HG02623 (cell line): ENCODE measurements around the gene SMTNL2.
"Not testable (repeated sequence)": the region's sequence is repeated elsewhere in the genome, so short reads cannot be mapped to it uniquely, and the experiment has no call there.

Source experiments
- ATAC-seq: cut with Tn5 transposase; IDR thresholded peaks from one replicate; pipeline ENCODE4 v1.9.1; 2021; ENCODE audit warnings: moderate library complexity; ENCODE audit not compliant: unreplicated experiment

SMTNL2 gene

GRCh38 chr17:4598776-4599504 is 14.6 kb downstream of the SMTNL2 start:
- ATAC-seq, result no peak

DNA sequence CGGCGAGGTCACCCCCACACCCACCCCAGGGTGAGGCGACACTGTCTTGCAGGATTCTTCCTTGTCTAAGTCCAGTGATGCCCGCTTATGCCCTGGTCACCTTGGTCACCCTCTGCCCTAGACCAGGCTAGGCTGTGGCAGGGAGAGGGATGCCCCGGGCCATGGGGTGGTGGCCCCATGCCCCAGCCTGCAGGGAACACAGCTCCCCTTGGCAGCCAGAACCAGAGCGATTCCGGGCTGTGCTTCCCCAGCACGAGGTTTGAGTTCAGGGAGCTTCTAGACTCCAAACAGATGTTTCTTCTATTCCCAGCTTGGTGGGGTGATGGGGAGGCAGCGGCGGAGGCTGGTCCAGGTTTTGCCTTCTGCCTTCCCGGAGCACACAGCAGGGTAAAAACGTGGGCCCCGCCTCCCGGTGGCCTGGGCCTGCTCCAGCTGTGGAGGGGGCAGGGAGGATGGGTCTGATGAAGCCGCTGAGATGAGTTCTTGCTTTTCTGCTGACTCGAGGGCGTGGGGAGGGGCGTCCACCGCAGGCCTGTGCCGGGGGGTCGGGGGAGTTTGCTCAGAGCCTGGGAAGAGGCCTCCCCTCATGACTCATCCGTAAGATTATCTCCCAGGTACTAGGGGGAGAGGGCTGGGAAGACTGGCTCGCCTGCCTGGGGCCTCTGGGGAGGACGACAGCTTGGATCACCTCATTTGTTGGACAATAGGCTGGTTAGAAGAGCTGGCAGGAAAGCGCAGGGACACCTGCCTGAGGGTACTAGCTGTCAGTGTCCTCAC is 15.4 kb downstream of the SMTNL2 start:
- ATAC-seq, result no peak

GRCh38 chr17:4600563-4600962 is 16.2 kb downstream of the SMTNL2 start:
- no peak for ATAC-seq

GRCh38 chr17:4601326-4601725 is 17.0 kb downstream of the SMTNL2 start:
- ATAC-seq, result no peak

DNA sequence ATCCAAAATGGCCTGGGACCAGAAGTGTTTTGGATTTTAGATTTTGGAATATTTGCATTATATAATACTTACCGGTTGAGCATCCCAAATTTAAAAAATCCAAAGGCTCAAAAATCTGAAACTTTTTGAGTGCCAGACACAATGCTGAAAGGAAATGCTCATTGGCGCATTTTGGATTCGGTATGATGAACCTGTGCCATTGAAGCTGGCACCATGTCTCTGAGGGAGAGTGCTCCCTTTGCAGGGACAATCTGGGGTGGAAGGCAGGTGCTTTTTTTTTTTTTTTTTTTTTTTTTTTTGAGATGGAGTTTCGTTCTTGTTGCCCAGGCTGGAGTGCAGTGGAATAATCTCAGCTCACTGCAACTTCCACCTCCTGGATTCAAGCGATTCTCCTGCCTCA is 17.7 kb downstream of the SMTNL2 start:
- no peak for ATAC-seq

- ATAC-seq, result no peak
Observed at GRCh38 chr17:4604111-4604644, 19.8 kb downstream of the SMTNL2 start.

DNA sequence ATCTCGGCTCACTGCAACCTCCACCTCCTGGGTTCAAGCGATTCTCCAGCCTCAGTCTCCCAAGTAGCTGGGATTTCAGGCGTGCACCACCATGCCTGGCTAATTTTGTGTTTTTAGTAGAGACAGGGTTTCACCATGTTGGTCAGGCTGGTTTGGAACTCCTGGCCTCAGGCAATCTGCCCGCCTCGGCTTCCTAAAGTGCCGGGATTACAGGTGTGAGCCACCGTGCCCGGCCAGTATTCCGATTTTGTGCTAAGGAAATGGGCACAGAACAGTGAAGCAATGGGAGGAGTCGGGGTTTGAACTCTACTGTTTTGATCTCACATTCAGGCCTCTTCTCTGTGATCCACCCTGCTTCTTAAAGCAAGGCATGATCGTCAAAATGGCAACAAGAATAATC is 20.4 kb downstream of the SMTNL2 start:
- ATAC-seq, result not testable (repeated sequence)

GRCh38 chr17:4605826-4606225 is 21.5 kb downstream of the SMTNL2 start:
- ATAC-seq, result no peak

GRCh38 chr17:4607261-4607741 is 23.0 kb downstream of the SMTNL2 start:
- ATAC-seq, result no peak

DNA sequence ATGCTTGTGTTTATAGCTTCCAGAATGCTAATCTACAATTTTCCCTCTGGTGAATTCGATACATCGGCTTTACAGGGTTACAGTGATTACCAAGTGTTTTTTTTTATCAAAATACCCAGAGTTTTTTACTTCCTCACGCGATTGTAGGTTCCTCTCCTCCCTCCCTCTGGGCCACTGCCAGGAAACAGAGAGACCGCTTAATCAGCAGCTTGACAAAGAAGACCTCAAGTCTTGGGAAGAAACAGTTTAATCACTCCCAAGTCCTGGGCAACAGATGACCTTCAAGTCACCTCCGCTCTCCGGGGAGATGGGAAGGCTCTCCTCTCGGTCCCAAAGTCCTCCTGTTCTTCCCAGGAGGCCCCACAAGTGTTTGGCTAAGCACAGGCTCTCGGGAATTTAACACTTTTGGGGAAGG is 23.5 kb downstream of the SMTNL2 start:
- ATAC-seq, result no peak

GRCh38 chr17:4609761-4610160 is 25.4 kb downstream of the SMTNL2 start:
- no peak for ATAC-seq

- no peak for ATAC-seq
Observed at GRCh38 chr17:4610162-4610561, 25.8 kb downstream of the SMTNL2 start.

DNA sequence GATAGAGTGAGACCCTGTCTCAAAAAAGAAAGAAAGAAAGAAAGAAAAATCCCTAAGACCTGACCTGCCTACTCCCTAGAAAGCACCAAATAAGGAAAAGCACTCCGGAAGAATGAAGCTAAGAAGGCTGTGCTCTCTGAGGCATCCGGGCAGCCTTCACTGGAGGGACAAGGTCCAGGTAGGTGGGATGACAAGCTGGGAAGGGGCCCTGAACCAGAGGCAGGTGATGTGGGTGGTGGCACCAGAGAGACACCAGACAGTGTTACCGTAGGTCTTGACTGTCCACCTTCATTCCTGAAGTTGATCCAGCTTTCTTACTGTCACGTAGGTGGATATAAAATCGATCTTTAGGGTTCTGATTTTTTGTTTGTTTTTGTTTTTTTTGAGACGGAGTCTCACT is 26.3 kb downstream of the SMTNL2 start:
- no peak for ATAC-seq

- ATAC-seq, result no peak
Observed at GRCh38 chr17:4616476-4616875, 32.1 kb downstream of the SMTNL2 start.

DNA sequence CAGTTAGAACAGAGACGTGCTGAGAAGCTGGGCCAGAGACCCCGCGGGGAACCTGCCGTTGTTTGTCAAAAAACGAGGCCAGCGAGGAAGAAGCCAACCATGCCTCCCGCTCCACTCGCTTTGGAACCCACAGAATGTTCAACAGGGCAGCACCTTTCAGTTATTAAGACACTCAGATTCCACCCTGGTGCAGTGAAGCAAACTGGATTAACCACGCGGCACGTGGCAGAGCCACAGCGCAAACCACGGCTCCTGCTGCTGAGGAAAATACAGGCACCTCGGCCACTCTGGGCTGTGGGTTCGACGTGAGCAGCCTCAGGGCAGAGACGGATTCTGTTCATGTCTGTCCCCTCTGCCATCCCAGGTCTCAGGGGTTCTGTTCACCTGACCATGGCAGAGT is 32.8 kb downstream of the SMTNL2 start:
- no peak for ATAC-seq

DNA sequence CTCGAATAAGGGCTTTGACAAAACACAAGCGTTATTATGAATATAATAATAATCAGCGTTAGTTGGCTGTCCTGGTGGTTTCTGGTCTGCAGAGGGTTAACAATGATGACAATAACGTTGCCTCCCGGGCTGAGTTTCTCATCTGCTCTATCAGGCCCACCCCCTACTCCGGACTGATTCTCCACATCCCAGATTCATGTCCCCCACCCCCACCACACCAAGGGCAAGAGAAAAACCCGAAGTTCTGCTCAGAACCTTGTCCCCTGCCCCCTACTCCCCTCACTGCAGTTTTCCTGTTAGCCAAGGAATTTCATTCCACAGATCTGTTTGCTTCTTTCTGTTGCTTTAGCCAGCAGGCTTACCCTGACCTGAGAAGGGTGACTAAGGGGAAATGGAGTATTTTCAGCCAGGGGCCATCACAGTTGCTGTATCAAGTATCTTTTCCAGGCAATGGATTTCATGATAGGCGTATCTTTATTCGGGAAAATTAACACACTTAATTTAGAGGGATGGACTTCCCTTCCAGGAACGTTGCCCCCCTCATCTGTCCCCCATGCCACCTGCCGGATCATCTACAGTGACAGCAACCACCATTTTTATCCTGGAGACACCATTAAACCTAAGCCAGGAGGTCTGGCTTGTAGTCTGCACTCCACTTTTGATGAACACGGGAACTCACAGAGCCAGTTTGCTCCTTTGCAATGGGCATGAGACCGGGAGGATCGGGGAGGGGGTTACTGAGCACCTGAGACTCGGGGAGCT is 33.4 kb downstream of the SMTNL2 start:
- no peak for ATAC-seq

DNA sequence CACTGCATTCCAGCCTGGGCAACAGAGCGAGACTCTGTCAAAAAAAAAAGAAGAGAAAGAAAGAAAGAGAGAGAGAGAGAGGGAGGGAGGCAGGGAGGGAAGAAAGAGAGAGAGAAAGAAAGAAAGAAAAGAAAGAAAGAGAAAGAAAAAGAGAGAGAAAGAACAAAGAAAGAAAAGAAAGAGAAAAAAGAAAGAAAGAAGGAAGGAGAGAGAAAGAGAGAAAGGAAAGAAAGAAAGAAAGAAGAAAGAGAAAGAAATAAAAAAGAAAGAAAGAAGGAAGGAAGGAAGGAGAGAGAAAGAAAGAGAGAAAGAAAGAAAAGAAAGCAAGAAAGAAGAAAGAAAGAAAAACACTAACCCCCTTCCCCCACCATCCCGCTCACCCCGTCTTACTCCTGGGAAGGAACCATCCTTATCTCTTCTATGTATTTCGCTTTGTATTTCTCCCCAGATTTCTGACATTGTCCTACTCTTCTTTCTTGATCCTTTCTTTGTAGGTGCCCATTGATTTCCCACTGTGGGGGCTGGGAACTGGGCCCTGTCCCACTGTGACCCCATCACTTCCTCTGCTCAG is 36.3 kb downstream of the SMTNL2 start:
- no peak for ATAC-seq

GRCh38 chr17:4622375-4622774 is 38.0 kb downstream of the SMTNL2 start:
- no peak for ATAC-seq

DNA sequence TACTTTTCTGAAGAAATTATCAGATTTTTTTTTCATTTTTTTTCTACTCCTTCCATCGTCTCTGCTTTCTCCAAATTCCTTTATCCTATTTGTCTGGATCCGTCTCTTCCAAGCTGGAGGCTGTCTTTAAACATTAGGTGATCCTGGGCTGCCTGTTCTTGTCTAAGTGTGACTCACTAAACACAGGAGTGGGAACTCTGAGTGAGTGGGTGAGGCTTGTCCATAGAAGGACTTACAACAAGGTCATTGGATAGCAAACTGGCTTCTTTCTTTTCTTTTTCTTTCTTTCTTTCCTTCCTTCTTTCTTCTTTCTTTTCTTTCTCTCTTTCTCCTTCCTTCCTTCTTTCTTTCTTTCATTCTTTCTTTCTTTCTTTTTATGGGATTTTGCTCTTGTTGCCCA is 38.9 kb downstream of the SMTNL2 start:
- no peak for ATAC-seq

DNA sequence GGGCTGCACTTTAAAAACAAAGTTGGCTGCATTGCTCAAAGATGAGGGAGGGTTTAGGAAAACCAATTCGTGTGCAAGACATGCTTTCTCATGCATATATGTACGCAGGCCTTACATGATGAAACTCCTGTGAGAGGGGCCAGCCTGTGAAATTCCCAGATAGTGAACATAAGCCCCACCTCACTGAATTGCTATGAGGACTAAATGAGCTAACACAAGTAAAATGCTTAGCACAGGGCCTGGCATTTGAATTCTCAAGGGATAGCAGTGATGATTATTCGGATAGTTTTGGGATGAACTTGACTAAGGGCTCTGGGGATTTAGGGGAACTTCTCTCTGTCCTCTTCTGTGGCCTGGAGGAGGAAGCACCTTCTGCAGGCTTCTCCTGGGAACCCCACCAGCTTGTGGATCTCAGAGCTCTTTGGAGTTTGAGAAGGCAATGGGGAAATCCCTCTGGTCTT is 40.2 kb downstream of the SMTNL2 start:
- not testable (repeated sequence) for ATAC-seq

- no peak for ATAC-seq
Observed at GRCh38 chr17:4625181-4625617, 40.9 kb downstream of the SMTNL2 start.
